Prostate gland (tissue), 2 donors: Measurements from ENCODE around the gene ITGA2B.

Experiments used
- CTCF ChIP-seq, 4 experiments: fragments of 200-600 bp in 2 of 4; fragments of 450-650 bp in 2 of 4; sonication (generic) in 2 of 4; IDR thresholded peaks; 1 replicate in 3 of 4; 2 replicates in 1 of 4; pipeline ENCODE4 v1.5.1; 2016 to 2019; ENCODE audit warnings: antibody characterized with exemption in 4 of 4, mild to moderate bottlenecking in 2 of 4, moderate library complexity in 2 of 4
- POLR2A ChIP-seq: fragments of 450-650 bp; IDR thresholded peaks from one replicate; pipeline ENCODE4 v1.6.1; 2016; ENCODE audit warnings: antibody characterized with exemption, mild to moderate bottlenecking

- TF ChIP-seq CTCF (IDR thresholded peaks at IDR 0.05): no peak
- TF ChIP-seq POLR2A: no peak
Observed at GRCh38 chr17:44333371-44333770, 56.1 kb downstream of the ITGA2B start.
